Lung (tissue), 12 donors: ENCODE measurements around the gene GABRR3. TPM values are rescaled to one million over a fixed set of nuclear protein-coding genes. Genes with fewer than 3 reads are reported as not detected.
A peak's percentile ranks its signal among the peaks of the same experiment; 100 is the strongest.

Experiments
- ATAC-seq: fragments of 200-7000 bp; cut with Tn5 transposase; one replicate; pipeline ENCODE4 v1.9.1; 2020; ENCODE audit warnings: moderate number of reproducible peaks; ENCODE audit not compliant: insufficient read depth, low FRiP score
- DNase-seq, 3 donors: peaks; one replicate each; pipeline ENCODE4 v3.0.0-alpha.2; 2013 to 2017
- H3K27ac ChIP-seq, 2 donors: one replicate each; pipeline ENCODE4 v1.5.1; 2013; ENCODE audit warnings: mild to moderate bottlenecking in 2 of 2, moderate library complexity in 2 of 2, control low read depth in 1 of 2, inconsistent platforms in 1 of 2, low read depth in 1 of 2, low read length in 1 of 2
- H3K27me3 ChIP-seq, 3 donors: one replicate each; pipeline ENCODE4 v1.5.1; 2013; ENCODE audit warnings: low read length in 2 of 3; ENCODE audit not compliant: control insufficient read depth in 3 of 3, insufficient read depth in 3 of 3
- H3K36me3 ChIP-seq, 4 donors: one replicate each; pipeline ENCODE4 v1.5.1; 2013; ENCODE audit warnings: low read length in 4 of 4, mild to moderate bottlenecking in 1 of 4, moderate library complexity in 1 of 4; ENCODE audit not compliant: control insufficient read depth in 4 of 4, insufficient read depth in 4 of 4
- H3K4me1 ChIP-seq, 5 donors: one replicate each; pipeline ENCODE4 v1.5.1; 2013; ENCODE audit warnings: low read length in 5 of 5, mild to moderate bottlenecking in 2 of 5, moderate library complexity in 1 of 5; ENCODE audit not compliant: control insufficient read depth in 5 of 5, insufficient read depth in 5 of 5
- H3K4me3 ChIP-seq: one replicate; pipeline ENCODE4 v1.5.1; 2013; ENCODE audit warnings: mild to moderate bottlenecking, control low read depth, moderate library complexity
- H3K9ac ChIP-seq, 2 donors: one replicate each; pipeline ENCODE4 v1.5.1; 2013; ENCODE audit warnings: low read length in 2 of 2, control low read depth in 1 of 2; ENCODE audit not compliant: insufficient read depth in 1 of 2
- H3K9me3 ChIP-seq, 4 donors: one replicate each; pipeline ENCODE4 v1.5.1; 2013; ENCODE audit warnings: low read length in 3 of 4, mild to moderate bottlenecking in 1 of 4, moderate library complexity in 1 of 4; ENCODE audit not compliant: control insufficient read depth in 4 of 4, insufficient read depth in 3 of 4
- CTCF ChIP-seq: IDR thresholded peaks from 2 replicates; pipeline ENCODE4 v1.5.1; 2012; ENCODE audit warnings: mild to moderate bottlenecking; ENCODE audit errors: control extremely low read depth, extremely low read depth
- WGBS, 2 donors: extraction: QIAGEN DNeasy Blood & Tissue Kit; methylation state at CpG; one replicate each; pipeline ENCODE4 v1.1.7; 2013; 5-methylcytosine and 5-hydroxymethylcytosine counted together
- polyA plus RNA-seq, 2 donors: library from polyadenylated mRNA; stranded (reverse); fragments of 200-250 nt; gene quantifications; one replicate each; pipeline ENCODE4 v1.2.1, GENCODE V29; 2013
- total RNA-seq, 2 donors: library from RNA; depleted of rRNA in 1 of 2; stranded (reverse); fragments of >200 nt in 1 of 2; gene quantifications; one replicate each; pipeline ENCODE4 v1.2.1, GENCODE V29; 2014 to 2021
- donor health status: control.
- donor health status: control.
- donor health status: Bipolar disorder and iron deficiency.
- donor health status: healthy.
- donor health status: DM: yes; HTN: yes; CAD: no.

Gene GABRR3
- total and polyA plus RNA-seq, 4 donors, result 0.09 TPM; not detected in 3

DNA sequence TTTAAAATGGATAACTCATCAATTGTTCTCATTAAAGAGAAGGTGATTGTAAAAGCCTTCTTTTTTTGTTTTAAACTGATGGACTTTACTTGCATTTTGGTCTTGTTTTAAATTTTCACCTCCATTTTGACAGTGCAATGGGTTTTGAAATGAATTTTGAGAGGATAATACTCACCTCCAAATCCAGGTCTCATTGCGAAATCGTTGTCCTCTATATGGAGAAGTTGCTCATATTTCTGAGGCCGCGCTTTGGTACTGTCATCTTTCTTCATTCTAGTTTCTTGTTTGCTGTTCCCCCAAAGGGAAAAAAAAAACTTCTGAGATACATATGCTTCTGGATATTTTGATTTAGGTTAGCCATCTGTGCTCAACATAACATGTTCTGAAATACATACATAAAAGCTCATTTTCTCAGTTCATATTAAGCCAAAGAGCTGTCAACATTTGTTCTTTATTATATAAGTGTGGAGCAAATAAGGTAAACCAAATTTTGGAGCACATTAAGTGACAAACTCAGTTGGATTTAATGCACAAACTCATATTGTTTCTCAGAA, 9.6 kb downstream of the GABRR3 start:
- Histone ChIP-seq H3K27ac (no peak overlapping the region), H3K9ac (no peak overlapping the region), H3K4me3 (no peak overlapping the region), H3K36me3 (no peaks in the 10 kb centered on the region), H3K27me3 (no peaks in the 10 kb centered on the region), H3K4me1 (peaks cover 0 to 16% (median 0%) of the 10 kb centered on the region in 5 donors), H3K9me3 (no peaks in the 10 kb centered on the region)
- ATAC-seq (no peak), DNase-seq (no peak)
- whole genome bisulfite sequencing, 2 donors, result 84 to 94% methylated on average over 4 of the region's 4 CpGs
- TF ChIP-seq CTCF, result no peak

DNA sequence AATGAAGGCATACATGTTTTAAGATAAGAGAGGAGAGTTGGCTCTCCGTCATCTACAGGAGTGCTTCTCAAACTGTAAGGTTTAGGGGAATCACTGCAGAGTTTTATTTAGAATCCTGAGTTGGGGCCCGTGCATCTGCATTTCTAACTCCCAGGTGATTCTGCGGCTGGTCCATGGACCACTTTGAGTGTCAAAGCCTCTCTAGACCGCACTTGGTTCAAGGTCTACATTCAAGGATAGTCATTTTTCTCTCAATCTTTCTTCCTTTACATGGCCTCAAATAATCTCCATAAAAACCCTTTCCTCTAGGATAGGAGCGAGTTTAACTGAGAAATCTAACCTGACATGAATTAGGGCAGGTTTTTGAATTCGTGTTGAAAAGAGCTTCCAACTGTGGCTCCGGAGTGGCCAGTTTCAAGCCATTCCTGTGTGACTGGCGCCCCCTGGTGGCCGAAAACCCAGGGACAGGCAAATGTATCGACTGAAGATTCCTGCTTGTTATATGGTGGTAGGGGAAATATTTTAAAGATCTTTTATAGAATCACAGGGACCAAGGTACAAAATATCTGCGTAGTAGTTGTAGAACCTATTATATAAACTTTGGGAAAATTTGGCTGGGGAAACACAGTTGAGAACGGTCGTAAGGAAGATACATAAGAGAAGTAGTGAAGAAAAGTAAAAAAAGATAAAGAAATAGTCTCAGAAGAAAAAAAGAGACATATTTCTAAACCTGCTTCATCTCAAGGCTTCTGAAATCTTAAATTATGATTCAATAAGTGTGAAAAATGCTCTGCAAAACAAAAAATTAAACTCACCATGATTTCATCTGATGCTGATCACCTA, 11.9 kb downstream of the GABRR3 start:
- no peaks in the 10 kb centered on the region for H3K9me3 ChIP-seq
- no peaks in the 10 kb centered on the region for H3K36me3 ChIP-seq
- no peak overlapping the region for H3K27ac ChIP-seq
- H3K9ac ChIP-seq, result peak overlapping the region in 1 of 2 donors; percentile 57
- ATAC-seq, result peak; percentile 59
- peak; percentile 88 to 90 (median 90) for DNase-seq
- 31 to 35% methylated on average over 13 of the region's 13 CpGs for WGBS, 2 donors
- no peaks in the 10 kb centered on the region for H3K27me3 ChIP-seq
- peak; percentile 95 for TF ChIP-seq CTCF
- no peak overlapping the region for H3K4me3 ChIP-seq
- H3K4me1 ChIP-seq, result peaks cover 0 to 16% (median 0%) of the 10 kb centered on the region in 5 donors

- Histone ChIP-seq H3K36me3 (no peaks in the 10 kb centered on the region), H3K9me3 (no peaks in the 10 kb centered on the region), H3K27ac (no peak overlapping the region), H3K4me3 (no peak overlapping the region), H3K27me3 (no peaks in the 10 kb centered on the region), H3K9ac (peak overlapping the region in 1 of 2 donors; percentile 14), H3K4me1 (peaks cover 0 to 16% (median 0%) of the 10 kb centered on the region in 5 donors)
- ATAC-seq, result peak; percentile 31
- peak in 1 of 3 donors; percentile 52 for DNase-seq
- 69 to 77% methylated on average over 5 of the region's 5 CpGs for WGBS, 2 donors
- TF ChIP-seq CTCF, result no peak
Measured at GRCh38 chr3:98021830-98022560, 13.1 kb downstream of the GABRR3 start.
